Spleen (tissue), 7 donors: Measurements from ENCODE around the gene CMIP.

Experiments
- CTCF ChIP-seq, 11 experiments: fragments of 200-600 bp in 7 of 11; fragments of 450-650 bp in 4 of 11; sonication (generic) in 4 of 11; IDR thresholded peaks in 8 of 11; conservative IDR thresholded peaks in 3 of 11; 1 replicate in 7 of 11; 2 replicates in 4 of 11; pipeline versions ENCODE4 v1.4.0 to v1.8.0; 2016 to 2021; ENCODE audit warnings: antibody characterized with exemption in 11 of 11, inconsistent platforms in 4 of 11, mild to moderate bottlenecking in 1 of 11
- POLR2AphosphoS5 ChIP-seq, 3 donors: sonication (generic); formaldehyde crosslinking; IDR thresholded peaks; one replicate each; pipeline ENCODE4 v1.5.1; 2017; ENCODE audit warnings: antibody characterized with exemption in 3 of 3
- donor health status: DM: no; HTN: no; CAD: no; lungs with moderate emphysema.
- donor health status: DM: no; HTN: no; CAD: no.
- donor health status: DM: no; HTN: no; CAD: no.

- no peak for TF ChIP-seq CTCF (IDR thresholded peaks at IDR 0.05 in 8 of 11, conservative IDR thresholded peaks at IDR 0.05 in 3 of 11)
- no peak for TF ChIP-seq POLR2AphosphoS5 (IDR thresholded peaks at IDR 0.05)
Measured at GRCh38 chr16:81454044-81454443, 9.4 kb downstream of the CMIP start.
